Ovary (tissue), 3 donors: ENCODE measurements around the gene GASK1A.

ENCODE experiments used
- CTCF ChIP-seq, 3 donors: fragments of 450-650 bp in 2 of 3; fragments of 200-600 bp in 1 of 3; IDR thresholded peaks; one replicate each; pipeline versions ENCODE4 v1.5.1 to v1.8.0; 2016 to 2022; ENCODE audit warnings: antibody characterized with exemption in 3 of 3, mild to moderate bottlenecking in 1 of 3
- POLR2A ChIP-seq: fragments of 450-650 bp; IDR thresholded peaks from one replicate; pipeline ENCODE4 v1.6.1; 2017; ENCODE audit warnings: antibody characterized with exemption, mild to moderate bottlenecking, moderate library complexity
- donor health status: DM: no; HTN: no; CAD: no.

GRCh38 chr3:43018246-43018645 is 39.1 kb downstream of the GASK1A start:
- TF ChIP-seq CTCF (IDR thresholded peaks at IDR 0.05) (no peak), POLR2A (no peak)
